Mucosa of gallbladder (tissue), 1 donor: ENCODE measurements around the gene TOM1L1. TPM values are rescaled to one million over a fixed set of nuclear protein-coding genes. Genes with fewer than 3 reads are reported as not detected.

ENCODE experiments used
- DNase-seq: peaks from one replicate; pipeline ENCODE4 v3.0.0-alpha.2; 2020; ENCODE audit warnings: low spot score
- total RNA-seq: library from RNA; stranded (reverse); gene quantifications from one replicate; pipeline ENCODE4 v1.2.1, GENCODE V29; 2021
- donor health status: DM: no; HTN: no; CAD: no.

The TOM1L1 gene
- total RNA-seq, 1 donor from 2014 or later: 61.7 TPM

DNA sequence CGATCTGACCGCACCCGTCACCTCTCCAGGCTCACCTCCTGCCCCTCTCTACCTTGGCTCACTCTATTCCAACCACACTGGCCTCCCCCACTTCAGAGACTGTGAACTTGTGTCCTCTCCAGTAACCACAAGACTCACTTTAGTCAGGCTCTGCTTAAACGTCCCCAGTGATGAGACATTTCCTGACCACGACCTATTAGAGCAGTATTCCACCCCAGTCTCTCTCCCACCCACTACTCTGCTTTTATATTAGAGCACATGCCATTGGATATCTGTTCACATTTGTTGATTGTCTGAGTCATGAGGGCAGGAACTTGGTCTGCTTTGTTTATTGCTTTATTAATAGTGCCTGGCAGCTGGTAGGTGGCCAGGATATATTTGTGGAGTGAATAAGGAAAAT lies 47.7 kb downstream of the TOM1L1 start:
- DNase-seq: no peak

DNA sequence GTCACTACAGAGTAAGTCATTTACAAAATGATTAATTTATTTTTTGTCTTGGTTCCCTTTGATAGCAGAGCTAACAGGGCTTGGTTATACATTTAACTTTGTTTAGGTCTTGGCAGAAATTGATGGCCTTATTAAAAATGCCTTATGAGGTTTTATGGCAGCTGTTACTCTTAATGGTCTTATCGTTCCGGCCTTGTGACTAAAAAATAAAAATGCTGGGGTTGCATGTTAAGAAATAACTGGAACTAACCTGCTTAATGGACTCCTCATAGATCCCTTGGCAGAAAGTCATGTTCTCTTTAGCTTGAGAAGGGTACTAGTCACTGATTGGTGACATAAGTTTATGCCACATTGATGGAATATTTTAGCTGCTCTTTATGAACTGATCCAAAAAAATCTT lies 49.5 kb downstream of the TOM1L1 start:
- no peak for DNase-seq

DNA sequence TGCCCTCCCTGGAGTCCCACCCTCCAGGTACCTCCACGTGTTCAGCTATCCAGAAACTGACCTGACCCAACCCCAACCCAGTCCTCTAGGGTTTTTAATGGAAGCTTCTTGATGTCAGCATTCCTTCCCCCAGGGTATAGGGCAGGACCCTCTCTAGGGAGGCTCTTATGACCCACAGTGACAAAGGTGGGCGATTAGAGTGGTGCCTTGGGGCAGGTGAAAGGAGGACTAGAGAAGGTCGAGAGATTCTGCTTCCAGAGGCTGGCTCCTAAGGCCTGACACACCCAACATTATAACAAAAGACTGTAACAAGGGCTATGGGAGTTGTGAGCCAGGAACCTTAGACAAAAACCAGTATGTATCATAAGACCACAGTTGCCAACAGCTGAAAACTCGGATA lies 50.6 kb downstream of the TOM1L1 start:
- no peak for DNase-seq

DNA sequence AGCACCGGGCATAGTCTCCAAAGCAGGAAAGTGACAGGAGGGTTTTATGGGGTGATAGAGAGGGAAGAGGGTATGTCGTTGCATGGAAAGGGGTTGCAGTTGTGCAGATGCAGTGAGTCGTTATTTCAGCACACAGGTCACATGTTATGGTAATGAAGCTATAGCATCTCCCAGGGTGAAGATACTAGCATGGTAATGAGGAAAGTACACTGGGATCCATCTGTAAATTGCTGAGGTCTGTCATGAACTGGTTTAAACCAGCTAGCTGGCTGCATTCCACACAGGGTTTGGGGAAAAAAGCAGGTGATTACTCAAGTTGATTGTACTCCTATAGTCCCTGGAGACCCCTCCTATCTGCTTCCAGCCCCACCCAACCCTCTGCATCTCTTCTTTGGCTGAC lies 56.1 kb downstream of the TOM1L1 start:
- no peak for DNase-seq

DNA sequence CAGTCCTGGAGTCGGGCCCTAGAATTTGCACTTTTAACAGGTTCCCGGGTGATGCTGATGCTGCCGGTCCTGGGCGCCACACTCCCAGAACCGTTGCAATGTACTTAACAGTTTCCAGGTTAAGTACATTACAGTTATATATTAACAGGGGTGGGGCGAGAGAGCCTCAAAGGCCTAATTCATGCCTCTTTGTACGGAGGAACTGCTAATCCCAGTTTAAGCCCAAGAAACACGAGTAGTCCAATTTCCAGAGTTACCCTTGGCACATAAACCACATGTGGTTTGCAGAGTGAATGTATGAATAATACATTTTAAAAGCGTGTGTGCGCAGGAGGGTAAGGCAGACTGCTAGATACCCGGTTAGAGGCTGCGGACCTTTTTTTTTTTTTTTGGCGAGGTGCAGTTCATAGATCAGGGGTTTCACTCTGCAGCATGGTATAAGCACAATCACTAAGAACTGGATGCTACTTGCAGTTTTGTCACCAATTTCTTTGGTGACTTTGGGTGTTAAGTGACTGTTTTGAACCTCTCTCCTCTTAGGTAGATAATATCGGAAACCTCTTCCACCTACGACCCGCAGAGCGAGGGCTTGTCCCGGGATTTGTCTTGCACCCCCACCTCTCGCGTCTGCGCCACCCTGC lies 67.1 kb downstream of the TOM1L1 start:
- DNase-seq: no peak

DNA sequence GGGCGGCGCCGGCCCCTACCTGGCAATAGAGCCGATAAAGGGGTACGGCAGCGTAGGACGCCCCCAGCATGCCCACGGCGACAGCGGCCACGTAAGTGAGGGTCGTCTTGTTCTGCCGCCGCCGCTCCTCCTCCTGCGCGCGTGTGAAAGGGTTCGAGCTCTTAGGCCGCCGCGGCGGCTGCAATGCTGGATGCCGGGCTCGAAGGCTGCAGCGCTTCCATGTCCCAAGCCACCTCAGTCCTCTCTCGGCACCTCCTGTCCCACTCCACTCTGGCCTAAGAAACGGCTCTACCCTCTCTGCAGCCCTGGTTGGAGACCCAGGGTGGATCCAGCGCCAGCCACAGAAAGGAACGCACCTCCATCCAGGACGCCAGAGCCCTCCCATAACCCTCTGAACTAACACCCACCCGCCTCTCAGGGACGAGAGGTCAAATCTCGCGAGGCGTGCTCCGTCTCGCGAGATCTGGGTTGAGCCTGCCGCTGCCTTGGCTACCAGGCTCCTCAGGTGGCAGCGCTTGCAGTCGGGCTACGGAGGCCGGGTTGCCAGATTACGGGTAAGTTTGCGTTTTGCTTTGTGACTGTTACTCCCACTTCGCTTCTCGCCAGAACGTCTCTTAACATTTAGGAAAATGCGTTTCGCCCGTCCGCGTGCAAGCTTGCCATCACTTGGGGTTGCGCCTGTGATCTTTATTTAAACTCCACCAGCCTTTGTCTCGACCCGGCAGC lies 67.8 kb downstream of the TOM1L1 start, which contains the start of the genes COX11 and STXBP4:
TSS of gene COX11 (minus strand) at position 393 of the 726 bp plus-strand sequence. CDS start at position 385, 8 bp downstream.
TSS of gene STXBP4 (plus strand) at position 504 of the 726 bp plus-strand sequence. CDS start 17,455 bp downstream, outside the sequence.
- DNase-seq: peak; percentile 97

DNA sequence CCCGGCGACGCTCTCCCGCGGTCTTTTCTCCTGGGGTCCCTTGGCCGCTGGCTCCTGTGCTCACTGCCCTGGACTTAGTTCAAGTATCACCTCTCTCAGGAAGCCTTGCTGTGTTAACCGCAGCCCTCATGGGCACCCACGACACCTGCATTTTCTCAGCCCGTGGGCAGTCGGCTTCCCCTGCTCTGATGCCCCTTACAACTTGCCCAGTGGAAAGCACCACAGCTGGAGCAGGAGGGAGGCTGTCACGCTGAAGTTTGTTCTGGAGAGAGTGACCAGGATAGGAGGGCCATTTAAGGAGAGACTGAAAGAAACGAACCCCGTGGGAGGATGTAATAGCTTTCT lies 68.3 kb downstream of the TOM1L1 start:
- no peak for DNase-seq

DNA sequence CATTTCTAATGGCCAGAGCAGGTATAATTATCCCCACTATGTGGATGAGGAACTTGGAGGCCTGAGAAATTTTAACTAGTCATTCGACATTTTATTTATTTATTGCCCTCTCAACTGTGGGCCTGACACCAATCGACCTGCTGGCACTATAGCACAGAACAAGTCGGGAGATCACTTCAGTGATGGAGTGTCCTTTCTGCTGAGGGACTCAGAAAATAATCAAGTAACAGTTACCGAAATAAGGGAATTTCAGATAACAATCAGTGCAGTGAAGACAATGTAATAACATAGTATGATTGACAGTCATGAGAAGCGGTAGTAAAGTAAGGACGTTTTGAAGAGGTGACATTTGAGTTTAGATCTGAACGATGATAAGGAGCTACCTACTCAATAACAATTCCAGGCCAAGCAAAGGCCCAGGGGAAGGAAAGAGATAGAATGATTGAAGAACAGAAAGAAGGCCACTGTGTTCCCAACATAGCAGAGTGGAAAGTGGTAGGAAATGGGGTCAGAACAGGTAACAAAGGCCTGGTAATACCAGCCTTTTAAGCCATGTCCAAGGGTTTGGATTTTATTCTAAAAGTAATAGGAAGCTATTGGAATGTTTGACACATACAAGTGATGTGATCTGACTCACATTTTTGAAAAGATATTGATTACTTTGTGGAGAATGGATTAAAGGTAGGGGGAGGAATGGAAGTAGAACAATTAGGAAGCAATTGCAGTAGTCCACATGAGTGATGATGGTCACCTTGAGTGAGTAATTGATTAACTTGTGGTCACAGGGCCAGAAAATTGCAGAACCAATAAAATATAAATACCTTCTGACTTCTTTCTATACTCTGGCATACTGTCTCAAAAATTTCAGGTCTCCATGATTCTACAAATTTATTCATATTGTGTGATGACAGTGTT lies 69.3 kb downstream of the TOM1L1 start:
- DNase-seq: no peak

DNA sequence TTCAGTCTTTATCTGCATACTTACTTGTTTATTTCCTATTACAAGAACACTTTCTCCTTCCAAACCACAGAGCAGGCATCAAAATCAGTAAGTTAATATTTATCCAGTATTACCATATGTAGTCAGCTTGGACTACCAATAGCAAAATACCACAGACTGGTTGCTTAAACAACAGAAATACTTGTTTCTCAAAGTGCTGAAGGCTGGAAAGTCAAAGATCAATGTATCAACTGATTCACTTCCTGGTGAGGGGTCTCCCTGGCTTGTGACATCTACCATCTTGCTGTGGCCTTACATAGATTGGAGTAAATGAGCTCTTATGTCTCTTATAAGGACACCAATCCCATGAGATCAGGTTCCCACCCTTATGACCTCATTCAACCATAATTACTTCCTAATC lies 70.5 kb downstream of the TOM1L1 start:
- DNase-seq: no peak

DNA sequence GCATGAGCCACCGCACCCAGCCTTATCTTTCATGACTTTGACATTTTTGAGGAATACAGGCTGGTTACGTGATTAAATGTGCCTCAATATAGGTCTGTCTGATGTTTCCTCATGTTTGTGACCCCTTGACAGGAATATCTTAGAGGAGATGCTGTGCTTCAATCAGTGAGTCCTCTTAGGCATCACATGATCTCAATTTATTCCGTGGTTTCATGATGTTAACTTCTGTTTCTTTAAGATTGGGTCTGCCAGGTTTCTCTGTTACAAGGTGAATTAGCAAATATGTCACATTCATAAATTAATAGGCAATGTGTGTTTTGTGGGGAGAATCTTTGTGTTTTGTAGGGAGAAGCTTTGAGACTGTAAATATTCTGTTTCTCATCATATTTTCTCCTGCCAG lies 71.2 kb downstream of the TOM1L1 start:
- DNase-seq: no peak

DNA sequence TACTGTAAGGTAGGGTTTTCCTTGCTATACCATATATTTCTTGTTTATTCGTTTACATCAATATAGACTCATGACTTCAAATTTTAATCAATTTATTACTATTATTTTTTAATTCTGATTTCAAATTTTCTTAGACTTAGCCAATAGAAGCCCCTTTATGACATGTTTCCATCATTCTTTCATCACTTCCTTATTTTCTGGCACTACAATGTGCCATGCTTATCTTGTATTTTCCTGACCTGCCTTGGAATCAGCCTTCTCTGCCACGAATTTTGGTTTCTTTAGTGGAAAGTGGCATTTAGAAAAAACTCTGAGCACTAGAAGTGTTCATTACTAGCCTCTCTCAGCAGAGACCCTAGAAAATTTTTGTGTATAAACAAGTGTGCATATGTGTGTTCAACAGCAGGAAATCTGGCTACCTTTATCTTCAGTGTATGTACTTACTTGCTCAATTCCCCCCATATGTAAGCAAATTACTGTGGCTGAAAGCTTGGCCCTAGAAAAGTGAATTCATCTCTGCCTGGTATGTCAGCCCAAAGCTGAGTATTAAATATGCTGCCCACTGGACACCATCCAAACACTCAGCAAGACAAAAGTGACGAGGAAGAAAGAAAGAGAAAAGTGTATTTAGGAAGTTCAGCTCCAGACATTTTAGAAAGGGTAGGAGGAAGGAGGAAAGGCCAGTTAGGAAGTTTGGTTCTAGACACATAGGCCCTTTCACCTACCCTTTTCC lies 71.9 kb downstream of the TOM1L1 start:
- DNase-seq: no peak

DNA sequence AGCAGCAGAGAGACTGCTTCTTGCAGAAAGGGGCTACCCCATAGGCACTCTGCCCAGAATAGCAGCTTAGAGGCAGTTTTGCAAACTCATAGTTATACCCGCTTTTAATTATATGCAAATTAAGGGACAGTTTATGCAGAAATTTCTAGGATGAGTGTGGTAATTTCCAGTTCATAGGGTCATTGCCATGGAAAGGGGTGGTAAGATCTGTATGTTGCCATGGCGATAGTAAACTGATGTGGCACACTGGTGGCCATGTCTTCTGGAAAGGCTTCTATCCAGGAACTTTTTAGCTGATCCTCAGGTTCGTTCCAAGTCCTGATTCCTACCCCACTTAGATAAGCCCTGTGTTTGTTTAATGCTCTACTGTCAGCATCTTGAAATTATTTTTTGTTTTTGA lies 74.1 kb downstream of the TOM1L1 start:
- DNase-seq: no peak

DNA sequence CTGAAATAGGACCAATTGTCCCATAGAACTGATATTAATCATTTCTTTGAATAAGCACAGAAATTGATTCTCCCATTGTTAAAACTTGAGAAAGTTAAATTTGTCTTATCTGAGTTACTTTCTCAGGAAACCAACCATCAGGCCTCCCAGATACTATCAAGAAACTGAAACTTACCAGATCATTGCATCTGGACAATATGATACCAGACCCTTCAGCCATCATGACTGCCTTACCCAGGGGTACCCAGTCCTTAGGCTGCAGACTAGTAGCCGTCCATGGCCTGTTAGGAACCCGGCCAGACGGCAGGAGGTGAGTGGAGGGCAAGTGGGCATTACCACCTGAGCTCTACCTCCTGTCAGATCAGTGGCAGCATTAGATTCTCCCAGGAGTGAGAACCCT lies 75.7 kb downstream of the TOM1L1 start:
- no peak for DNase-seq

DNA sequence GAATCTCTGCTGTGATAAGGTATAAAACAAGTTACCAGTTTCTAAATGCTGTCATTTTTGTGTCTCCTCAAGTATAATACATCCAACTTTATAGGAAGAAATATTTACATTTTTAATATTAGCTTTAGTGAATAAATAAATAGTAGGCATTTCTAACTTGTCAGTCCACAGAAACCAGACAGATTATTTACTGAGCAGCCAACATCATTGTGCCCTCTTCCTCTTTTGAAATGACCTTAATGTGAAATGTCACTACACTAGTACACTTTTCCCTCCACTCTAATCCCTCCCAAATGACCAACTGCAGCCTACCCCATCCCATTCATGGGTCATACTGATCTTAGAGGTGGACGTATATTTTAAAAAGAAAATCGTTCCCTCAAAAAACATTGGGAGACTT lies 77.1 kb downstream of the TOM1L1 start:
- no peak for DNase-seq

DNA sequence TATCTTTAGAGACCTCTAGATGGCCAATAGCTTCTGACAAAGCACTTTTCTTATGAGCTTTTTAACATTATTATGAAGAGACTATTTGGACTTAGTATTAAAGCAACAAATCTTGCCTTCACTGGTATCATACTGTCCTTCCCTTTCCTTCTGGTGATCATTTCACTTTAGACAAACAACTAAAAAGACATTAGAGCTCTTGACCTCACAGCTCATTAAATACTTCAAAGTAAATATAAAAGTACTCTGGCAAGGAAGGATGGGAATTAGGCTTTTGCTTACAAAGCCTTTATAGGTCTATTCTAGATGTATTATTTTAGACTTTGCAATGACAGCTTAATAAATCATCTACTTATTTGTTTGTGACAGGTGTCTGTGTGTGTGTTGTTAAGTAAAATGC lies 79.0 kb downstream of the TOM1L1 start:
- DNase-seq: no peak

DNA sequence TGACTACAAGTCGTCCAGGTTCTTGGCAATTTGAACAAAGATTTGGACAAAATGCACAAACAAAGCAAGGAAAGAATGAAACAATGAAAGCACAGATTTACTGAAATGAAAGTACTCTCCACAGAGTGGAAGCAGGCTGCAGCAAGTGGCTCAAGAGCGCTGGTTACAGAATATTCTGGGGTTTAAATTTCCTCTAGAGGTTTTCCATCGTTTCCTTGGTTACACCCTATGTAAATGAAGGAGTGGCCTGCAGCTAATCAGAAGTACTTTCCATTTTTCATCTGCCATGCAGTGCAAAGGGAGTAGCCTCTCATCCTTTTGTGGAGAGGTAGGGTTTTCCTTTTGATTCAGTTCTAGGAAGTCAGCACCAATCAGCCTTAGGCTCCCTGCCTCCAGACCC lies 79.7 kb downstream of the TOM1L1 start:
- no peak for DNase-seq

DNA sequence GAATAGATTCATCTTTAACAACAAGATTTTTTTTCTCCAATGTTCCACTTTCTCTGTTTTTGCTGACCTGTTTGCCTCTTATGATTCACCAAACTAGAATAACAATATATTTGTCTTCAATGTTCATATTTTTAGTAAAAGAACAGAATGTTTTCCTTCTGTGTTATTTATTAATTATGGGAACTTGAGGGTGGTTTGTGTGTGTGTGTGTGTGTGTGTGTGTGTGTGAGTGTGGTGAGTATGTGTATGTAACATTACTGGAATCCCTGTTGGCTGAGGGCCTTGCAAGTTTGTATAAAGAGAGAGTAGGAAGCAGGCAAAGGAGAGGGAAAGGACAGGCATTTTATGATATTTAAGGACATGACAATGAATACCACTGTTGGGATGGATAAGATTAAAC lies 81.7 kb downstream of the TOM1L1 start:
- DNase-seq: no peak

DNA sequence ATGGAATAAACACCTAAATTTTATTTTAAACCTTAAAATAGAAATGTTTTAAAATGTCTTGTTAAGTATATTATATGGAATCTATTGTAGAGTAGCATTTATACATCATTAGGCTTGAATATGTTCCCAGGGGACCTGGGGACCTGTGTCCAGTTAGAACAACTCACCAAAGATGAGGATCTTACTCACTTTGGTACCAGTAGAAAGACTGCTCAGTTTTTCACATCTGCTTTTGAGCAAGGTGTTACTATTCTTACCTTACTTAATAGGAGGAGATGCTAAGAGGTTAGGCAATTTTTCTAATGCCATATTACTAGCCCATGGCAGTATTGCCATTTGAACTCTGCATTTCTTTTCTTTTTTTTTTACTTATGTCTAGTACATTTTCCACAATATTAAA lies 82.6 kb downstream of the TOM1L1 start:
- DNase-seq: no peak

DNA sequence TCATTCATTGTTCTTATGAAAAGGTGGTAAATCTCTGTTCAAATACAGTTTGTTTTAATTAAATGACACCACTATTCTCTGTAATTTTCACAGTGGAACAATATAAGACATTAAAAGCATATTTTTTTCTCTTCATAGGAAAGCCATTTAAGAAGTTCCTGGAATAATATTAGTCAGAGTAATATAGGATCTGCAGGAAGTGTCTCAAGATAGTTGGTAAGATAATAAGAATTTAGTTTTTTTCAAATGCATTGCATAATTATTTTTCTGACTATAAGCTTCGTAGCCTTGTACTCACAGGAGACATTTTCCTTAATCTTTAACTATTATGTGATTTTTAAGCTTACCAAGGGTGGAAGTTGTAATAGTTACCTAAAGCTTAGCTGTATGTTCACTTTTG lies 84.8 kb downstream of the TOM1L1 start:
- no peak for DNase-seq

DNA sequence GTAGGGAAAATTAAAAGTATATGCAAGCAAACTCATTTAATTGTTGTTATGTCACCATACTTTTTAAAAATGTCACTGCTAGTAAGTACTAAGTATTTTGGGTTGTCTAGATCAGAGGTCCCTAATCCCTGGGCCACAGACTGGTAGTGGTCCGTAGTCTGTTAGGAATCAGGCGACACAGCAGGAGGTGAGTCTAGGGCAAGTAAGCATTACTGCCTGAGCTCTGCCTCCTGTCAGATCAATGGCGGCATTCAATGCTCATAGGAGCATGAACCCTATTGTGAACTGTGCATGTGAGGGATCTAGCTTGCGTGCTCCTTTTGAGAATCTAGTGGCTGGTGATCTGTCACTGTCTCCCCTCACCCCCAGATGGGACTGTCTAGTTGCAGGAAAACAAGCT lies 89.5 kb downstream of the TOM1L1 start:
- no peak for DNase-seq

DNA sequence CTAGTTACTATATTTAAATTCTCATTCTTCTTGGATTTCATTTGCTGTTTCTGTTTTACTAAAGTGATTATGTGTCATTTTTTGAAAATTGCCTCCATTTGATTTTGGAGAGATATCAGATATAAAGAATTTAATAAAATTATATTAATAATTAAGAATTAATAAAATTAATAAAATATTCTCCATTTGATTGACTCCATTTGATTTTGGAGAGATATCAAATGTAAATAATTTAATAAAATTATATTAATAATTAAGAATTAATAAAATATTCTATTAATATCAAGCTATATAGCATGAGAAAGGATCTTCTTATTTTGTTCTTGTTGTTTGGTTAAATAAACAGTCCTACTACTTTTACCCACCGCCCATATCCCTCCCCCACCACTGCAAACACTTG lies 90.9 kb downstream of the TOM1L1 start:
- no peak for DNase-seq
